WTC11 (cell line): ENCODE results near the gene RAI1.

Experiments
- CREB1 ChIP-seq: sonication (generic); formaldehyde crosslinking; IDR thresholded peaks from 2 replicates; pipeline ENCODE4 v1.8.0; 2023; ENCODE audit warnings: mild to moderate bottlenecking, missing genetic modification reagents
- ESRRA ChIP-seq: sonication (generic); formaldehyde crosslinking; IDR thresholded peaks from 2 replicates; pipeline ENCODE4 v1.8.1; 2022; ENCODE audit warnings: mild to moderate bottlenecking, missing genetic modification reagents, borderline replicate concordance
- FOXJ3 ChIP-seq: sonication (generic); formaldehyde crosslinking; IDR thresholded peaks from 2 replicates; pipeline ENCODE4 v1.9.0; 2021; ENCODE audit warnings: missing genetic modification reagents, mild to moderate bottlenecking, borderline replicate concordance
- JUN ChIP-seq: sonication (generic); formaldehyde crosslinking; IDR thresholded peaks from 2 replicates; pipeline ENCODE4 v1.8.0; 2023; ENCODE audit warnings: mild to moderate bottlenecking, missing genetic modification reagents
- NFE2L1 ChIP-seq: sonication (generic); formaldehyde crosslinking; IDR thresholded peaks from 2 replicates; pipeline ENCODE4 v1.8.1; 2023; ENCODE audit warnings: missing genetic modification reagents
- NFYB ChIP-seq: sonication (generic); formaldehyde crosslinking; conservative IDR thresholded peaks from 2 replicates; pipeline ENCODE4 v1.8.0; 2022; ENCODE audit warnings: low read depth, missing genetic modification reagents
- ZNF317 ChIP-seq: sonication (generic); formaldehyde crosslinking; IDR thresholded peaks from 2 replicates; pipeline ENCODE4 v1.8.1; 2023; ENCODE audit warnings: low read depth, mild to moderate bottlenecking, moderate library complexity, missing genetic modification reagents, borderline replicate concordance
- TF ChIP-seq, protein P1 (sequence below): fragments of 200-600 bp; IDR thresholded peaks from 2 replicates; pipeline ENCODE4 v1.8.0; 2022; ENCODE audit warnings: antibody characterized with exemption
- TF ChIP-seq, protein P2 (sequence below): sonication (generic); formaldehyde crosslinking; IDR thresholded peaks from 2 replicates; pipeline ENCODE4 v1.8.0; 2022; ENCODE audit warnings: mild to moderate bottlenecking, missing genetic modification reagents
- TF ChIP-seq, protein P3 (sequence below): sonication (generic); formaldehyde crosslinking; IDR thresholded peaks from 2 replicates; pipeline ENCODE4 v1.8.0; 2022; ENCODE audit warnings: mild to moderate bottlenecking, missing genetic modification reagents
- TF ChIP-seq, protein P4 (sequence below): sonication (generic); formaldehyde crosslinking; IDR thresholded peaks from 2 replicates; pipeline ENCODE4 v1.8.1; 2023; ENCODE audit warnings: mild to moderate bottlenecking, missing genetic modification reagents, moderate library complexity
- TF ChIP-seq, protein P5 (sequence below): fragments of 250-450 bp; sonication (Bioruptor Pico); IDR thresholded peaks from 2 replicates; pipeline ENCODE4 v1.9.0; 2021; ENCODE audit warnings: mild to moderate bottlenecking
- TF ChIP-seq, protein P6 (sequence below): fragments of 250-450 bp; sonication (Bioruptor Pico); IDR thresholded peaks from 2 replicates; pipeline ENCODE4 v2.1.2; 2022; ENCODE audit warnings: mild to moderate bottlenecking, moderate library complexity

DNA sequence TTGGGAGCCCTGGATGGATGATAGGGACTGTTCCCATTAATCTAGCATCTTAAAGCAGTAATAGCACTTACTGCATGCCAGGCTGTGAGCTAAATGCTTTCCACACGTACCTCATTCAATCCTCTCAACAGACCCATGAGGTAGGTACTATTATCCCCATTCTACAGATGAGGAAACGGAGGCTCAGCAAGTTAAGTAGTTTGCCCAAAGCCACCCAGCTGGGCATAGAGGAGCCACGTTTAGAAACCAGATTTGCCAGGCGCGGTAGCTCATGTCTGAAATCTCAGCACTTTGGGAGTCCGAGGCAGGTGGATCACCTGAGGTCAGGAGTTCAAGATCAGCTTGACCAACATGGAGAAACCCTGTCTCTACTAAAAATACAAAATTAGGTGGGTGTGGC is 2.0 kb upstream of the RAI1 start:
- TF ChIP-seq, protein P1, sequence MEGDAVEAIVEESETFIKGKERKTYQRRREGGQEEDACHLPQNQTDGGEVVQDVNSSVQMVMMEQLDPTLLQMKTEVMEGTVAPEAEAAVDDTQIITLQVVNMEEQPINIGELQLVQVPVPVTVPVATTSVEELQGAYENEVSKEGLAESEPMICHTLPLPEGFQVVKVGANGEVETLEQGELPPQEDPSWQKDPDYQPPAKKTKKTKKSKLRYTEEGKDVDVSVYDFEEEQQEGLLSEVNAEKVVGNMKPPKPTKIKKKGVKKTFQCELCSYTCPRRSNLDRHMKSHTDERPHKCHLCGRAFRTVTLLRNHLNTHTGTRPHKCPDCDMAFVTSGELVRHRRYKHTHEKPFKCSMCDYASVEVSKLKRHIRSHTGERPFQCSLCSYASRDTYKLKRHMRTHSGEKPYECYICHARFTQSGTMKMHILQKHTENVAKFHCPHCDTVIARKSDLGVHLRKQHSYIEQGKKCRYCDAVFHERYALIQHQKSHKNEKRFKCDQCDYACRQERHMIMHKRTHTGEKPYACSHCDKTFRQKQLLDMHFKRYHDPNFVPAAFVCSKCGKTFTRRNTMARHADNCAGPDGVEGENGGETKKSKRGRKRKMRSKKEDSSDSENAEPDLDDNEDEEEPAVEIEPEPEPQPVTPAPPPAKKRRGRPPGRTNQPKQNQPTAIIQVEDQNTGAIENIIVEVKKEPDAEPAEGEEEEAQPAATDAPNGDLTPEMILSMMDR, result no peak
- no peak for TF ChIP-seq NFYB
- TF ChIP-seq, protein P2, sequence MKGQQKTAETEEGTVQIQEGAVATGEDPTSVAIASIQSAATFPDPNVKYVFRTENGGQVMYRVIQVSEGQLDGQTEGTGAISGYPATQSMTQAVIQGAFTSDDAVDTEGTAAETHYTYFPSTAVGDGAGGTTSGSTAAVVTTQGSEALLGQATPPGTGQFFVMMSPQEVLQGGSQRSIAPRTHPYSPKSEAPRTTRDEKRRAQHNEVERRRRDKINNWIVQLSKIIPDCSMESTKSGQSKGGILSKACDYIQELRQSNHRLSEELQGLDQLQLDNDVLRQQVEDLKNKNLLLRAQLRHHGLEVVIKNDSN, result no peak
- TF ChIP-seq, protein P3, sequence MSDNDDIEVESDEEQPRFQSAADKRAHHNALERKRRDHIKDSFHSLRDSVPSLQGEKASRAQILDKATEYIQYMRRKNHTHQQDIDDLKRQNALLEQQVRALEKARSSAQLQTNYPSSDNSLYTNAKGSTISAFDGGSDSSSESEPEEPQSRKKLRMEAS (CRISPR knock-in tag), result no peak
- TF ChIP-seq CREB1, result no peak
- no peak for TF ChIP-seq NFE2L1
- TF ChIP-seq ZNF317 (CRISPR knock-in tag), result no peak
- TF ChIP-seq, protein P4, sequence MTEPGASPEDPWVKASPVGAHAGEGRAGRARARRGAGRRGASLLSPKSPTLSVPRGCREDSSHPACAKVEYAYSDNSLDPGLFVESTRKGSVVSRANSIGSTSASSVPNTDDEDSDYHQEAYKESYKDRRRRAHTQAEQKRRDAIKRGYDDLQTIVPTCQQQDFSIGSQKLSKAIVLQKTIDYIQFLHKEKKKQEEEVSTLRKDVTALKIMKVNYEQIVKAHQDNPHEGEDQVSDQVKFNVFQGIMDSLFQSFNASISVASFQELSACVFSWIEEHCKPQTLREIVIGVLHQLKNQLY (CRISPR knock-in tag), result no peak
- TF ChIP-seq JUN (CRISPR knock-in tag), result no peak
- TF ChIP-seq ESRRA, result no peak
- TF ChIP-seq, protein P5, sequence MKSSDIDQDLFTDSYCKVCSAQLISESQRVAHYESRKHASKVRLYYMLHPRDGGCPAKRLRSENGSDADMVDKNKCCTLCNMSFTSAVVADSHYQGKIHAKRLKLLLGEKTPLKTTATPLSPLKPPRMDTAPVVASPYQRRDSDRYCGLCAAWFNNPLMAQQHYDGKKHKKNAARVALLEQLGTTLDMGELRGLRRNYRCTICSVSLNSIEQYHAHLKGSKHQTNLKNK, result no peak
- TF ChIP-seq FOXJ3 (CRISPR knock-in tag), result no peak
- TF ChIP-seq, protein P6, sequence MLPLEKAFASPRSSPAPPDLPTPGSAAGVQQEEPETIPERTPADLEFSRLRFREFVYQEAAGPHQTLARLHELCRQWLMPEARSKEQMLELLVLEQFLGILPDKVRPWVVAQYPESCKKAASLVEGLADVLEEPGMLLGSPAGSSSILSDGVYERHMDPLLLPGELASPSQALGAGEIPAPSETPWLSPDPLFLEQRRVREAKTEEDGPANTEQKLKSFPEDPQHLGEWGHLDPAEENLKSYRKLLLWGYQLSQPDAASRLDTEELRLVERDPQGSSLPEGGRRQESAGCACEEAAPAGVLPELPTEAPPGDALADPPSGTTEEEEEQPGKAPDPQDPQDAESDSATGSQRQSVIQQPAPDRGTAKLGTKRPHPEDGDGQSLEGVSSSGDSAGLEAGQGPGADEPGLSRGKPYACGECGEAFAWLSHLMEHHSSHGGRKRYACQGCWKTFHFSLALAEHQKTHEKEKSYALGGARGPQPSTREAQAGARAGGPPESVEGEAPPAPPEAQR, result no peak
